Loucy (cell line): Measurements from ENCODE around the gene PROSER2.

Source experiments
- H2AFZ ChIP-seq: fragments of 200-600 bp; sonication (generic); 2 replicates; pipeline ENCODE4 v1.6.0; 2016; ENCODE audit warnings: antibody characterized with exemption, mild to moderate bottlenecking, low read length, moderate library complexity
- H3F3A ChIP-seq: fragments of 200-600 bp; 2 replicates; pipeline ENCODE4 v1.6.0; 2016; ENCODE audit warnings: antibody characterized with exemption, low read depth, mild to moderate bottlenecking
- H3K27me3 ChIP-seq: fragments of 200-600 bp; sonication (generic); 2 replicates; pipeline ENCODE4 v1.6.1; 2014; ENCODE audit warnings: low read length, mild to moderate bottlenecking; ENCODE audit not compliant: insufficient read depth, poor library complexity, severe bottlenecking
- H3K36me3 ChIP-seq: fragments of 200-600 bp; sonication (generic); 2 replicates; pipeline ENCODE4 v1.6.1; 2016; ENCODE audit warnings: low read length; ENCODE audit not compliant: insufficient read depth
- H3K4me1 ChIP-seq: fragments of 200-600 bp; sonication (generic); 2 replicates; pipeline ENCODE4 v1.5.1; 2014; ENCODE audit warnings: low read length, mild to moderate bottlenecking; ENCODE audit not compliant: insufficient read depth, poor library complexity, severe bottlenecking
- H3K4me2 ChIP-seq: fragments of 200-600 bp; sonication (generic); 2 replicates; pipeline ENCODE4 v1.6.0; 2014; ENCODE audit warnings: antibody characterized with exemption, low read length, low read depth, mild to moderate bottlenecking; ENCODE audit not compliant: poor library complexity, severe bottlenecking
- H3K4me3 ChIP-seq: fragments of 200-600 bp; sonication (generic); 2 replicates; pipeline ENCODE4 v1.5.1; 2014; ENCODE audit warnings: low read length, mild to moderate bottlenecking, mixed read lengths; ENCODE audit not compliant: poor library complexity, severe bottlenecking
- H3K79me2 ChIP-seq: fragments of 200-600 bp; sonication (generic); 2 replicates; pipeline ENCODE4 v1.6.1; 2014; ENCODE audit warnings: low read length; ENCODE audit not compliant: insufficient read depth
- H3K9ac ChIP-seq: fragments of 200-600 bp; sonication (generic); 2 replicates; pipeline ENCODE4 v1.6.0; 2014; ENCODE audit warnings: mild to moderate bottlenecking, low read depth, low read length, moderate library complexity; ENCODE audit not compliant: poor library complexity, severe bottlenecking
- H3K9me2 ChIP-seq: fragments of 200-600 bp; sonication (generic); replicated peaks from 2 replicates; pipeline ENCODE4 v1.6.1; 2016; ENCODE audit warnings: low read depth, low read length, mixed read lengths
- H3K9me3 ChIP-seq: fragments of 200-600 bp; sonication (generic); 2 replicates; pipeline ENCODE4 v1.6.1; 2014; ENCODE audit warnings: mild to moderate bottlenecking, antibody characterized with exemption, low read length, low read depth; ENCODE audit not compliant: insufficient read depth
- H4K20me1 ChIP-seq: fragments of 200-600 bp; sonication (generic); 2 replicates; pipeline ENCODE4 v1.6.0; 2014; ENCODE audit warnings: antibody characterized with exemption, low read length, mild to moderate bottlenecking; ENCODE audit not compliant: insufficient read depth, poor library complexity, severe bottlenecking
- EZH2phosphoT487 ChIP-seq: fragments of 200-600 bp; IDR thresholded peaks from 2 replicates; pipeline ENCODE4 v1.6.1; 2018; ENCODE audit warnings: antibody characterized with exemption, mild to moderate bottlenecking, moderate library complexity, borderline replicate concordance
- TF ChIP-seq, protein P1 (sequence below): fragments of 200-600 bp; sonication (generic); conservative IDR thresholded peaks from 2 replicates; pipeline ENCODE4 v1.5.1; 2014; ENCODE audit warnings: mild to moderate bottlenecking, antibody characterized with exemption, low read length

The PROSER2 gene

DNA sequence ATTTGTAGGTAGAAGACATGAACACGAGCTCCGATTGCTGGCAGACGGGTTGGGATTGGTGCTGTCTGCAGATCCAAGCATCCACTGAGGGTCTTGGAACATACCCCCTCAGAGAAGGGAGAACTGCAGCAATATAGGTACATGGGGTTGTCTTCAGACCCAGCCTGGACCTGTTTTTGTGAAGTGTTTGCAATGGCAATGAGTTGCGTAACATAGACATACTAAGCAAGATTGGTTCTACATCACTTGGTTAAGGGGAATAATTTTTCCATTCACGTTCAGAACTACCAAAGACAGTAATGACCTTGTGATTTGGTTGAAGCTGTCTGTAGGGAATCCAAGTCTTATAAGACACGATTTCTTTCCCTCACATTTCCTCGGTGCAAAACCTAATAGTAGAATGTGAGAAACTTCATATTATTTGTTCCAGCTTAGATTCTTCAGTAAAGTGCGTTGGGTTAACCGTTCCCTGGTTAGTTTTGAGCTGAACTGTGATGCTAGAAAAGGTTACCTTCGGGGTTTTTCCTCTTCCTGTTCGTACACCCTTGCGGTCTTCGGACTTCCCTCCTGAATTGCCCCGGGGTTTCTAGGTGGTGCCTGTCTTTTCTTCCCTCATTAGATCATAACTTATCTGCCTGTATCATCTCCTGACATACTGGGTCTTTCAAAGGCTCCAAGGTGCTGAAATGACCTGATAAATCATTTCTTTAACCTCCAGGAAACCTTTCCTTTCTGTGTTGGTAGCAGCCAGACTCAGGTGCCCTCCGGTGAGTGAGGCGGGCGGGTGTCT lies 14.4 kb downstream of the PROSER2 start:
- H3K4me1 ChIP-seq = peaks cover 18% of the 10 kb centered on the region
- H3K9ac ChIP-seq = no peak overlapping the region
- H3K79me2 ChIP-seq = peaks cover 3% of the 10 kb centered on the region; the same call in 1 of the 2 replicates
- H4K20me1 ChIP-seq = no peaks in the 10 kb centered on the region
- TF ChIP-seq EZH2phosphoT487 = no peak
- TF ChIP-seq, protein P1, sequence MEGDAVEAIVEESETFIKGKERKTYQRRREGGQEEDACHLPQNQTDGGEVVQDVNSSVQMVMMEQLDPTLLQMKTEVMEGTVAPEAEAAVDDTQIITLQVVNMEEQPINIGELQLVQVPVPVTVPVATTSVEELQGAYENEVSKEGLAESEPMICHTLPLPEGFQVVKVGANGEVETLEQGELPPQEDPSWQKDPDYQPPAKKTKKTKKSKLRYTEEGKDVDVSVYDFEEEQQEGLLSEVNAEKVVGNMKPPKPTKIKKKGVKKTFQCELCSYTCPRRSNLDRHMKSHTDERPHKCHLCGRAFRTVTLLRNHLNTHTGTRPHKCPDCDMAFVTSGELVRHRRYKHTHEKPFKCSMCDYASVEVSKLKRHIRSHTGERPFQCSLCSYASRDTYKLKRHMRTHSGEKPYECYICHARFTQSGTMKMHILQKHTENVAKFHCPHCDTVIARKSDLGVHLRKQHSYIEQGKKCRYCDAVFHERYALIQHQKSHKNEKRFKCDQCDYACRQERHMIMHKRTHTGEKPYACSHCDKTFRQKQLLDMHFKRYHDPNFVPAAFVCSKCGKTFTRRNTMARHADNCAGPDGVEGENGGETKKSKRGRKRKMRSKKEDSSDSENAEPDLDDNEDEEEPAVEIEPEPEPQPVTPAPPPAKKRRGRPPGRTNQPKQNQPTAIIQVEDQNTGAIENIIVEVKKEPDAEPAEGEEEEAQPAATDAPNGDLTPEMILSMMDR = no peak
- H3K9me2 ChIP-seq = no peaks in the 10 kb centered on the region
- H3F3A ChIP-seq = no peaks in the 10 kb centered on the region
- H3K4me2 ChIP-seq = peak overlapping the region; percentile 54
- no peaks in the 10 kb centered on the region for H3K9me3 ChIP-seq
- H3K27me3 ChIP-seq = no peaks in the 10 kb centered on the region
- no peak overlapping the region for H2AFZ ChIP-seq
- H3K36me3 ChIP-seq = no peaks in the 10 kb centered on the region
- peak overlapping the region; percentile 26 for H3K4me3 ChIP-seq

DNA sequence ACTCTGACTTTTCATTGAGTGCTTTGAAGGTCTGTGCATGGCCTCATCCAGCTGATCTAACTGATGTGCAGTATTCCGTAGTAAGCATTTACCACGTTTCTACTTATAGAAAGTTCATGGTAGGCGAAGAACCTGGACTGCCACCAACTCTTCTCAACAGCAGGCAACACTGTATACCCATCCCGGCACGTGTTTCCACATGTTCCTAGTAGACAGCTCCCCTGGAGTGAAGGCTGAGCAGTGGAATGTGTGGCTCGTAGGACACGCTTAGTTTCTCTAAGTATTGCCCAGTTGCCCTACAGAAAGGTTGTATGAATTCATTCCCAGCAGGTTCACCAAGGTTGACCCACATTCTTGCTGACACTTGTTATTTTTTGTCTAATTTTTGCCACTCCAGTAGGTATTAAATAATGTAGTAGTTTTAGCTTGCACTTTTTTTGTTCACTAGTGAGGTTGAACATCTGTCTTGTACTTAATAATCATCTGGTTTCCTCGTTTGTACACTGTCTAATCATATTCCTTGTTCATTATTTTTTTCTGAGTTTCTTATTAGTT lies 15.2 kb downstream of the PROSER2 start:
- peak overlapping the region; percentile 54 for H3K4me2 ChIP-seq
- no peaks in the 10 kb centered on the region for H3K27me3 ChIP-seq
- H4K20me1 ChIP-seq = no peaks in the 10 kb centered on the region
- H3K79me2 ChIP-seq = peaks cover 3% of the 10 kb centered on the region; the same call in 1 of the 2 replicates
- no peak overlapping the region for H2AFZ ChIP-seq
- no peaks in the 10 kb centered on the region for H3K9me2 ChIP-seq
- H3F3A ChIP-seq = no peaks in the 10 kb centered on the region
- H3K9me3 ChIP-seq = no peaks in the 10 kb centered on the region
- H3K4me3 ChIP-seq = peak overlapping the region; percentile 26
- H3K4me1 ChIP-seq = peaks cover 18% of the 10 kb centered on the region
- TF ChIP-seq, protein P1 = no peak
- no peak for TF ChIP-seq EZH2phosphoT487
- H3K9ac ChIP-seq = no peak overlapping the region
- H3K36me3 ChIP-seq = no peaks in the 10 kb centered on the region

DNA sequence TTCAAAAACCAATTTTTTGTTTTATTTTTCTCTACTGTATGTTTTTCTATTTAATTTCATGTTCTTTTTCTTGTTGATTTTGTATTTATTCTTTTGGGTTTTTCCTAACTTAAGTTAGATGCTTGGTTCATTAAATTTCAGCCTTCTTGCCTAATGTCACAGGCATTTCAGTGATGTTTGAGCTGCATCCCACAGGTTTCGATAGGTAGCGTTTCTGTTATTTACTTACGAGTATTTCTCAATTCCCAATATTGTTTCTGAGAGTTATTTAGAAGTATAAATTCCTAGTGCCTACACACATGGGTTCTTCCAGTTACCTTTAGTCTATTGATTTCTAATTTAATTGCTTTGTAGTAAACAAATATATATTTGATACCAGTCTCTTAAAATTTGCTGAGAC lies 18.2 kb downstream of the PROSER2 start:
- Histone ChIP-seq H3K9me3 (no peaks in the 10 kb centered on the region), H3K36me3 (no peaks in the 10 kb centered on the region), H3F3A (no peaks in the 10 kb centered on the region), H2AFZ (no peak overlapping the region), H3K4me1 (peaks cover 18% of the 10 kb centered on the region), H3K4me2 (no peak overlapping the region), H4K20me1 (no peaks in the 10 kb centered on the region), H3K9ac (no peak overlapping the region), H3K79me2 (peaks cover 3% of the 10 kb centered on the region; the same call in 1 of the 2 replicates), H3K9me2 (no peaks in the 10 kb centered on the region), H3K27me3 (no peaks in the 10 kb centered on the region), H3K4me3 (no peak overlapping the region)
- no peak for TF ChIP-seq EZH2phosphoT487
- TF ChIP-seq, protein P1 = no peak
